HG03520 (cell line): ENCODE measurements around the gene CDH23.

Source experiments
- ATAC-seq: cut with Tn5 transposase; IDR thresholded peaks from one replicate; pipeline ENCODE4 v1.9.1; 2021; ENCODE audit warnings: mild to moderate bottlenecking, moderate library complexity; ENCODE audit not compliant: unreplicated experiment

CDH23 gene

DNA sequence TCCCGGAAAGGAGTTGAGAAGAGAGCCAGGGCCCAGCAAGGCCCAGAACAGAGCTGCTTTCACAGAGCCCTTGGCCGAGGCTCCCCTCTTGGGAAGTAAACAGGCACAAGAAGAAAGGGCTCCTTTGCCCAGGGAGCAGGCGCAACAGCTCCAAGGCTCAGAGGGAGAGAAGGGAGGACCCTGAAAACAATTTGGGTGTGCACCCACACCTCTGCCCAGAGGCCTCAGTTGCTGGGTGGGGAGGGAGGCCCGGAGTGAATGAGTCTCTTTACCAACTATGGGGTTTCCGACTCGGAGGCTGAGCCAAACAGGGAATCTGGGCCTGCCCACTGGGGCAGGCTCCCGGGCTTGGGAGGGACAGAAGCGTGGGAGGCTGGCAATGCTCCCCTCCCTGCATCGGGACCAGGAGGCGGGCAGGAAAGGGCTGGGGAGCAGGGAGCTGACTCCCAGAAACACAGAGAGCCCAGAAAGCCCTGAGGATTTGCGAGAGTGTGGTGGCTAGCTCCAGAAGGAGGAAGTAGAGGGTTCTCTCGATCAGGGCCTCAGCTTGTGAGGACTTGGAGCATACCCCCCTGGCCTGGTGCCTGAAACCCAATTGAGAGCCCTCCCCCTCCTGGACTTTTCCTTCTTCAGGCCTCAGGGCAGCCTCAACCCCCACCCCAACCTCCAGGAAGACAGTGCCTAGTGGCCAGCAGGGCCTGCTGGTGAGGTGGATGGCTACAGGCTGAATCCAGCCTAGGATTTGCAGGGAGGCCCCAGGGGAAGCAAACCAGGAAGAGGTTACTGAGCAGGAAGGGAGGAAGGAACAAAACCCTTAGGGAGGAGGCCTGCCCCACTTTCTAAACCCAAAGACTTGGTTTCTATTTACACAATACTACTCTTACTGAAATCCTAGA lies 316.7 kb downstream of the CDH23 start:
- ATAC-seq = no peak

DNA sequence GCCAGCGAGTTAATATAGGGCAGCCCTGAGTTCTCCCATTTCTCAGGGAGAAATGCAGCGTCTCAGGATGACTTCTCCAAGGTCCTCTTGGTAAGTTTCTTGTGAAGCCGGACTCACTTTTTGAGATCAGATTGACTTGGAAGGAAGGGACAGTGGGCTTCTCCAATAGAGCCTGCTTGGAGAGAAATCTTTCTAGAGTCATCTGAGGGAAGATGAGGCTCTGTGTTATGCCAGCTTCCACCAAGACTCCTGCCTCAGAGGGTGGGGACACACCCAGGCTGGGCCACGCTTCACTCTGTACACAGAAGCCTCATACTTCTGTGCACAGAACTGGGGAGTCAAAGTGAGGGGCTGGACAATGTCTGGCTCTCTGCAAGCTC lies 317.3 kb downstream of the CDH23 start:
- ATAC-seq = no peak

DNA sequence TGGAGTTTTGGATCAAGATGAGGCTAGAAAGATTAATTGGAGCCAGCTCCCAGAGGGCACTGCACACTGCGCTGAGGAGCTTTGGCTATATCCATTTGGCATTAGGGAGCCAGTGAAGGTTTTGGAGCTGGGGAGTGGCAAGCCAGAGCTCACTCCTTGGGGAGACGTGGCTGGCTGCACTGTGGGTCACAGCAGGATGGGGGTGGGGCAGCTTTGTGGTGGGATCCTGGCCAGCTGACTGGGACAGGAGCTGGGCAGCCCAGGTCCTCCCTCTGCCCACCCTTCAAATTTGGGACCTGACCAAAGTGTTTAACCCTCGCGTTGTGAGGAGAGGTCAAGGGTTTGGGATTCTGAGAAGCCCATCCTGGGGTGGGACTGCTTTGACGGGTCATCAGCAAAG lies 317.9 kb downstream of the CDH23 start:
- ATAC-seq = no peak

DNA sequence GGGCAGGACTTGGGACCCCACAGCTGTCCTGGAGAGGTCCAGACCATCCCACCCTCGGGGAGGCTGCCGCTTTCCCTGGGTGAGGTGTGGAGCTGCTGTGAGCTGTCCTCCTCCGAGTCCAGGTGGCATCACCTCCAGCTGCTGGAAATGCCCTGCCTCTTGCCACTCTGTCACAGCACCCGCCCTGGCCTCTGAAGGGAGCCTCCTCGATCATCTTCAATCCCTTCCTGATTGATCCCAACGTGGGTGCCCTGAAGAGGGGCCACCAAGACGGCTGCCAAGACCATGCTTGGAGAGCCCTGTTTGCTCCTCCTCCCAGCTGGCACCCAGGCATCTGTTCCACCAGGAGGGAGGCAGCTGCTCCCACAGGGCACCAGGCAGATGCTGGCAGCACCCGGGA lies 318.3 kb downstream of the CDH23 start:
- no peak for ATAC-seq

DNA sequence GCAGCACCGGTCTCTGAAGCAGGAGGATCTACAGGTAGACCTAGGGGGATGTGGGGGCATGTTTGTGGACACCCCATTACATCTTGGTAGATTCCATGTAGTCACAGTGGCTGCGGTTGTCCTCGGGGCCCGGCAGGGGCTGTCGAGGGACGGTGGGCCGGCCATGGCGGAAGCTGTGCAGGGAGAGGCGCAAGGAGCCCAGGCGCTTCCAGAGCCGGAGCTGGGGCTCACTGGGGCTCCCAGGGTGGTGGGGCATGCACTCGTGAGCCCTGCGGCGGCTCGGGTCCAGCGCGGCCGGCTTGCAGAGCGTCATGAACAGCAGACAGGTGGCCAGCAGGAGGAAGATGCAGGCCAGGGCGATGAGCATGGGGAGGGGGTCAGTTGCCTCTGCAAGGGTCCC lies 319.1 kb downstream of the CDH23 start:
- ATAC-seq = no peak

DNA sequence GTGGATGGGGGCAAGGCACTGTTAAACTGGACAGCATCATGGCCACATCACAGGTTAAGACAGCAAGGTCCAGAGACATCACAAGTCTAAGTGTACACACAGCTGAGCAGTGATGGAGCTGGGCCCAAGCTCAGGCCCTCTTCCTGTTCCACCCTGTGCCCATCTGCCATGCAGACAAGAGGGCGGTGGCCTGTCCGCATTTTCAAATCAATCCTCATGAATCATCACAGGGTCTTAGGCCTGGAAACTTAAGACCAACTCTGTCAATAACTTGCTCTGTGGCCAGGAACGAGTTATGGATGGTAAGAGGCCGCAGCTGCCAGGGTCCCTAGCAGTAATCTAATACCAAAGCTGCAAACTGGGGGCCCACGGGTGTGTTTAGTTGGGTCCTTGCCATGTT lies 319.7 kb downstream of the CDH23 start:
- ATAC-seq = no peak

DNA sequence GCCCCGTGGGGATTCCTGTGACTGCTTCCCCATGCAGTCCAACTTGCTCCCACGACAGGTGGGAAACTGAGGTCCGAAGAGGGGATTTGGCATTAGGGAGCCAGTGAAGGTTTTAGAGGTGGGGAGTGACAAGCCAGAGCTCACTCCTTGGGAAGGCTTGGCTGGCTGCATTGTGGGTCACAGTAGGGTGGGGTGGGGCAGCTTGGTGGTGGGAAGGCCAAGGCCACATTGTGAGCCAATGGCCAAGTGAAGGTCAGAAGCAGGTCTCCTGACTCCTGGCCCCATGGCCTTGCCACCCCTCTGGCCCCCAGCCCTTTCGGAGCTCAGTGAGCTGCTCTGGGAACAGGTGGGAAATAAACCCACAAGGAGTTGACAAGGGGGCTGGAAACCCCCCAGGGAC lies 320.3 kb downstream of the CDH23 start:
- no peak for ATAC-seq

DNA sequence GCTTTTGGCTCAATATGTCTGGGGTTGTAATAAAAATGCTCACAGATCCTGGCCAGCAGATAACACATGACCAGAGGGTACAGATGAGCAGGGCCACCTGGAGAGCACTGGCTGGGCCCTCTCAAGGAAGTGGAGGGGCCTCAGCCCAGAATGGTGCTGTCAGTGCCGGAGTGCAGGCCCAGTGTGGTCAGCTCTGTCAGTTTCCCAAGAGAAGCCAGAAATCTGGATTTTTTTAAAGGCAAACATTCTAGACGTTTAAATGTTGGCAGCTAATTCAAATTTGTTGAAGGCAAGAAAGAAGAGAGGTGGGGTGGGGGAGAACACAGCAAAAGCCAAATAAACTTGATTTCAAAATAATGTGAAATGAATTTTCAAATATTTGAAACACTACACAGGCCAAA lies 320.8 kb downstream of the CDH23 start:
- no peak for ATAC-seq

DNA sequence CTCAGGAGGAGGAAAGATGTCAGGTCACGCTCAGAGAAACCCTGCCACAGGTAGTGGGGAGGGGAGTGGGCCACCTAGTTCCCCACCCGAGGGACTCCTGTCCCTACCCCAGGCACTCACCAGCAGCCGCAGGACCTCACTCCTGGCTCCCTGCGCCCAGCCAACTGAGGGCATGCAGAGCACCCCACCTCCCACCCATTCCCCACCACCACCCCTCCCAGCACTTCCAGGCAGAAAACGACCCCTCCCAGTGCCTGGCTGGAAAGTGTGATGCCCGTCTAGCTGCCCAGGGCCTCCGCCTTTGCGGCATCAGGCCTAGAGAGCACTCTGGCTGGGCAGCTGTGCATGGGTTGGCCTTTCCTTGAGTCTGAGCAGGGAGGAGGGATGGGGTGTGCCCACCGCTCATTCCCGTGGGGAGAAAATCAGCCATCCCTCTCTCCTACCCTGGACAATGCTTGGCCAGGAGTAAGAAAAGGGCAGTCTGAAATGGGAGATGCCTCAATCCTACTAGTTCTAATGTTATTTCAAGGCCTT lies 321.5 kb downstream of the CDH23 start:
- ATAC-seq = no peak

DNA sequence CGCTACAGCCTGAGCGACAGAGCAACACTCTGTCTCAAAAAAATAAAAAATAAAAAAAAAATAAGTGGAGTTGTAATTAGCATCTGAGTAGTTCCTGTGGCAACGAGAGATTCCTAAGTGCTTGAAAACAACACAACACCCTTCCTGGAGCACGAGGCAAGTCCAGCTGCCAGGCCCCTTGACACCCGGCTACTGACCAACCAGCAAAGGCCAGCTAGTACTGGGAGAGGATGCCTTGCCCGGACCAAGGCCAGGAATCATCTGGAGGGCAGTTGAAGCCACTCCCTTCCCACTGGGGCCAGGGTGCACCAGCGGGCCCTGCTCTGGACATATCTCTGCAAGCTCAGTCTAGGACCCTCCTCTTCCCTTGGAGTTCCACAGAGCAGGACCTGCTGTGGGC lies 322.3 kb downstream of the CDH23 start:
- ATAC-seq = no peak

DNA sequence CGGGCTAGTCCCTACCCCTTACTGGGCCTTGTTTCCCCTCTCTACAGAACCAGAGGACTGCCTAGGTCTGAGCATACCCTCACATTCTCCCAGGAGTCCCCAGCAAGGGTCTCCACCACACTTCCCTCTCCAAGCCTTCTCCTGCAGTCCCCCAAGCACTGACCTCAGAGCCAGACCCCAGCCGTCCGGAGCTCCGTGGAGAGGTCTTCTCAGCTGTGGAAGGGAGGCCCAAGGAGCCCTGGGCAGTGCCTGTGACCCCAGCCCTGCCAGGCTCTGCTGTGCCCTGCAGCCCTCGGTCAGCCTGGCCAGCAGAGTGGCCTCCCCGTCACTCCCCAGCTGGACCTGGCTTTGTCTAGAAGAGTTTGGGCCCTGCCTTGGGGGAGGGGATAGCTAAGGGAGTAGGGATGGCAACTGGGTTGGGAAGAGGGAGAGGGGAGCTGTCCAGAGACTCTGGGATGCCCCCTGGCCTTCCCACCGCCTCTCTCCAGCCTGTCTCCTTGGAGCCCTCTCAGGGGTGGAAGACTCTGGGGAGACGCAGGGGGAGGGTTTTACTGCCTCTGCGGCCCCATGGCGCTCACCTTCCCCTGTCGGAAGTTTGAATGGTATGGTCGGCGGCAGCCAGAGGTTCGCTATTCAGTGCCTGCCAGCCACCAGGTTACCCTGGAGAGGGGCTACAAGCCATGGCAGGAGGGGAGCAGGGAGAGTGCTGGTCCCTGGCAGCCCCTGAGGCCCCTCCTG lies 322.9 kb downstream of the CDH23 start, which contains the start of gene C10orf105:
Gene C10orf105 (minus strand): TSS at position 315 of the 738 bp plus-strand sequence. CDS start 3,441 bp downstream, outside the sequence.
- no peak for ATAC-seq

DNA sequence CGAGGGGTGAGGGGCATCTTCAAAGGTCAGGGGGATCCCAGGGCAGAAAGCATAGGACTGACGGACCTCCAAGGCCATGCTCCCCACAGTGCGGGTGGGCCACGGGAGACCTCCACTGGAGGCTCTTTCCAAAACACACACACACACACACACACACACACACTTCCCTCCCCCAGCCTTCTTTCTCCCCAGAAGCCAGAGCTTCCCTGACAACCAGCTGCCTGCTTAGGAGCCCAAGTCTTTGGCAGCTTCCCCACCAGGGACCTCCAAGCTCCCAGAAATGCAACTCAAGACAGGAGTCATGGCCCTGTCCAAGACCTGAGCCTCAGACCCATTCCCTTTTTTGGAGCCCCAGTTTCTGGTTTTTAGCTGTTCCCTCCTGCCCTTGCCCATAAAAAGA lies 323.6 kb downstream of the CDH23 start:
- ATAC-seq = no peak

DNA sequence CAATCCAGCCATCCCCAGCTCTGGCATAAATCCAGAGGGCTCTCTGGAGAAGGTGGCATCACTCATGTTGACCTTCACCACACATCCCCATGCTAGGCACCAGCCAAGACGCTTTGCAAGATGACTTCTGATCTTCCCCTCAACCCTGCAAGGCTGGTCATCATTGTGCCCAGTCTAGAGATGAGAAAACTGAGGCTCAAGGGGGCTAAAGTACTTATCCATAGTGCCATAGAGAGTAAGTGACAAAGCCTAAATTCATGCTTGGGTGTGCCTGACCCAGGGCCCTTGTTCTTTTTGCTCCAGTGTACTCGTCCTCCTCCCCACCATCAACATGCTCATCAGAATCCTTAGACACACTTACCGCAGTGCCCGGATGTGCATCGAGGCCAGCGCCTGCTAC lies 324.6 kb downstream of the CDH23 start:
- ATAC-seq = no peak

DNA sequence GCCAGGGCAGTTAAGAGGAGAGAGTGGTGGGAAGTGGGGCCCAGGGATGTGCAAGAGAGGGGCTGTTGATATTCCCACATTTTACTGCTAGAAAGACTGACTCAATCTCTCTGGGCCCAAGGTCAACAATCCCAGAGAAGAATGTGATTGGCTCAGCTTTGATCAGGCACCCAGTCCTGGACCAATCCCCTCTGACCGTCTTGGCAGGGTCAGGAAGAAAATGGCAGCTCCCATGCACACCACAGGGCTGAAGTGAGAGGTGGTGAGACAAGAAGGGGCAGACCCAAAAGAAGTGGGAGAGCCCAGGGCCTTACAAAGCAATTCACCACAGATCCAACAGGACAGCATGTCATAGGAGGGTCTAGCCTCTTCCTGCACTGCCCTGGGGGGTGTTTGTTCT lies 326.1 kb downstream of the CDH23 start:
- no peak for ATAC-seq

DNA sequence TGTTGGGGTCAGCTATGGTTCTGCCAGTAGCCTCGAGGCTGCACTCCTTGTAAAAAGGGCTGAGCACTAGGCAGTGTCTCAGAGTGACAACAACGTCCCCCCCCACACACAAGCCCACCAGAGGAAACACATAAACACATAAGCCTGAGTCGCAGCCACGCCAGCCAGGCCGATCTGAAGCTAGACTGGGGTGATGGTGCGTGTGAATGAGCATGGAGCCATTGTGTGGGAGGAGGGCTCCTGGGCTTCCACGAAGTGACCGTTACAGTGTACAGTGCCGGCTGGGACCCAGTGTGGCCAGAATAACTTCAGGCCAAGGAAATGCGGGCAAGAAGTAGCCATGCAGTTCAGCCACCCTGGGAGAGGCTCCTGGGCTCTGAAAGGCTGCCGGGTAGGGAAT lies 326.6 kb downstream of the CDH23 start:
- ATAC-seq = no peak

DNA sequence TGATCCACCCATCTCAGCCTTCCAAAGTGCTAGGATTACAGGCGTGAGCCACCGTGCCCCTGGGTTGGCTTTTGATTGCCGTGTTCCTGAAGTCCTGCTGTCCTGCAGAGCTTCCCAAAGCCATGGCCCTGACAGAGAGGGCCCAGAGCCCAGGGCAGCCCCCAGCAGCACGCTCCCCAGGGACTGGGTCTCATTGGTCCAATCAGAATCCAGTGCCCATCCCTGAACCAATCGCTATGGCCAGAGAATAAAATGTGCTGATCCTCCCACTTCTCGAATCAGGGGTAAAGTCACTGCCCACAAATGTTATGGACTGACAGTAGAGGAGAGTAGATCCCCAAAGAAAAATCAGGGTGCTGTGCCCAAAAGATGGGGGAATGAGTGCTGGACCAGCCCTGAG lies 327.8 kb downstream of the CDH23 start:
- ATAC-seq = no peak

DNA sequence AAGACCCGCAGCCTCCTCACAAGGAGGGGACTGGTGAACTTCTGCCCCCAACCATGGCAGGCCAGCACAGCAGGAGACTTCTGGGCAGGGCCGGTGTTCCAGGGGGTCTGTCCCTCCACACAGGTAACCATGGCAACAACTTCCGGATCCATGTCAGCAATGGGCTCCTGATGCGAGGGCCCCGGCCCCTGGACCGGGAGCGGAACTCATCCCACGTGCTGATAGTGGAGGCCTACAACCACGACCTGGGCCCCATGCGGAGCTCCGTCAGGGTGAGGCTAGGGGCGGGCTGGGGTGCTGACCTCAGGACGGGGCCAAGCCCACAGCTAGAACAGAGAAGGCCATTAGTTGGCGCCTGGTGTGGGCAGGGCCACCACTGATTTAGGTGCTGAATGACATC lies 328.5 kb downstream of the CDH23 start:
- no peak for ATAC-seq

DNA sequence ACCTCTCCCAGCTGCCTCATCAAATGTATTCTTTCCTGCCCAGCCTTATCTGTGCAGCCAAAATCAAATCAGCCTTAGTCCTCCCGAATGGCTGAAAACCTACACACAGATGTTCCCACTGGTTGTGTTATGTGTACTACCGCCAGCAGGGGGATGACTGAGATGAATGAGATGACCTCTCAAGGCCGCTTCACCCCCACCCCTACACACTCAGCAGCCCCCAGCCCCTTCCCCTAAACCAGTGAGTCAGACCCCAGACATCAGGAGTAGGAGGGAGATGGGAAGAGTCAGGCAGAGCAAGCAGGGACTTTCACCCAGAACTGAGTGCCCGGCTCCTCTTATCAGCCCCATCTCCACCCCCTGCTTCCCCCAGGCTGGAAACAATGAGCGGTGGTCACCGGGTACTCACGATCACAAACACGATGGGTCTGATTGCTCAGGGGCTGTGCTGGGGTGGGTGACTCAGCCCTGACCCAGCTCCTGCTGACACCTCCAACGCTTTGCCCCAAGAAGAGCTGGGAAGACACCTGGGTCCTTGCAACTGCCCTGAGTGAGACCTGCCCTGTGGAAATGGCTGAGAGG lies 329.4 kb downstream of the CDH23 start:
- ATAC-seq = no peak

DNA sequence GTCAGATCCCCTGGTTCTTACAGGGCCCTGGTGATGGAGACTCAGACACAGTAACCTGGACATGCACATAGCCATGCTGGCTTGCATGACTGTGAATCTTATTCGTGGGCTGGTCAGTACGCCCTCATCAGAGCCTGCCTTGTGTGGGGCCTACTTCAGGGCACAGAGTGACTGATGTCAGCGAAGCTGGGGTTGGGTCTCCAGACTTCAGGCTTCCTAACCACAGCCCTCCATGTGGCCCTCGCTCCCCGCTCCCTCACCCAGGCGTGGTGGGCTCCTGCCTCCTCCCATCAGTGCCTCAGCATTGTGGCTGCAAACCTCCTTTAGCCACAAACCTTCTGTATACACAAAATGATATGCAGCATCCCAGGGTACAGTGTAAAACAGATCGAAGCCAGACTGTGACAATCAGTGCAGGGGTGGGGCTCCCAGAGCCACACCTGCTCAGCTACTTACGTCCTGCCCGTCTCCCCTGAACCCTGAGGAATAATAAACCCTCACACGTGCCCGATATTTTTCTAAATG lies 329.9 kb downstream of the CDH23 start:
- no peak for ATAC-seq

DNA sequence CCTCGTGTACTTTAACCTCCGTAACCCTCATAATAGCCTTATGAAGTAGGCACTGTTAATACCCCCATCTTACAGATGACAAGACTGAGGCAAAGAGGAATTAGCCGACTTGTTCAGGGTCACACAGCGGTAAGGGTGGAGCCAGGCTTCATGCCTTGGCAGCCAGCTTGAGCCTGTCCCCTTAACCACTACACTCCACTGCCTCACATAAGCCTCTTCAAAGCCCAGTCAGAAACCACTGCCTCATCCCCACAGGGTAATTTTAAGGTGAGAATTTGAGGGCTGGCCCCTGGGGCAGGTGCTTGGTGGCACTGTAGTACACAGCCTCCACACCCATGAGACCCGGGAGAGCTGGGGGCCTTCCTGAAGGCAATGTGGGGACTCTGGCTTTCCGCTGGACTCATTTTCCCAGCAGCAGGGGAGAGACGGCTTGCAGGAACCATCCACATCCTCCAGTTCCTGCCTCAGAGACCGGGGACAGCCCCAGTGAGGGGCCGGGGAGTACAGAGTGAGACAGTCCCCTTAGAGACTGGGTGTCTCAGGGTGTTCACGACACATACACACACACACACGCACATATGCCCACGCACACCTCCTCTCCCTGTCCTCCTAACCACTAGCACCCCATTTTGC lies 330.5 kb downstream of the CDH23 start:
- ATAC-seq = peak; percentile 36
